Fibroblast of skin of left quadriceps (primary cell): ENCODE measurements around the gene ADARB1.
"Not testable (repeated sequence)": the region's sequence is repeated elsewhere in the genome, so short reads cannot be mapped to it uniquely, and the experiment has no call there.

Experiments used
- DNase-seq, 2 experiments: peaks; one replicate each; pipeline ENCODE4 v3.0.0-alpha.2; 2013; ENCODE audit warnings: low read depth in 2 of 2

The ADARB1 gene, protein sequence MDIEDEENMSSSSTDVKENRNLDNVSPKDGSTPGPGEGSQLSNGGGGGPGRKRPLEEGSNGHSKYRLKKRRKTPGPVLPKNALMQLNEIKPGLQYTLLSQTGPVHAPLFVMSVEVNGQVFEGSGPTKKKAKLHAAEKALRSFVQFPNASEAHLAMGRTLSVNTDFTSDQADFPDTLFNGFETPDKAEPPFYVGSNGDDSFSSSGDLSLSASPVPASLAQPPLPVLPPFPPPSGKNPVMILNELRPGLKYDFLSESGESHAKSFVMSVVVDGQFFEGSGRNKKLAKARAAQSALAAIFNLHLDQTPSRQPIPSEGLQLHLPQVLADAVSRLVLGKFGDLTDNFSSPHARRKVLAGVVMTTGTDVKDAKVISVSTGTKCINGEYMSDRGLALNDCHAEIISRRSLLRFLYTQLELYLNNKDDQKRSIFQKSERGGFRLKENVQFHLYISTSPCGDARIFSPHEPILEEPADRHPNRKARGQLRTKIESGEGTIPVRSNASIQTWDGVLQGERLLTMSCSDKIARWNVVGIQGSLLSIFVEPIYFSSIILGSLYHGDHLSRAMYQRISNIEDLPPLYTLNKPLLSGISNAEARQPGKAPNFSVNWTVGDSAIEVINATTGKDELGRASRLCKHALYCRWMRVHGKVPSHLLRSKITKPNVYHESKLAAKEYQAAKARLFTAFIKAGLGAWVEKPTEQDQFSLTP

DNA sequence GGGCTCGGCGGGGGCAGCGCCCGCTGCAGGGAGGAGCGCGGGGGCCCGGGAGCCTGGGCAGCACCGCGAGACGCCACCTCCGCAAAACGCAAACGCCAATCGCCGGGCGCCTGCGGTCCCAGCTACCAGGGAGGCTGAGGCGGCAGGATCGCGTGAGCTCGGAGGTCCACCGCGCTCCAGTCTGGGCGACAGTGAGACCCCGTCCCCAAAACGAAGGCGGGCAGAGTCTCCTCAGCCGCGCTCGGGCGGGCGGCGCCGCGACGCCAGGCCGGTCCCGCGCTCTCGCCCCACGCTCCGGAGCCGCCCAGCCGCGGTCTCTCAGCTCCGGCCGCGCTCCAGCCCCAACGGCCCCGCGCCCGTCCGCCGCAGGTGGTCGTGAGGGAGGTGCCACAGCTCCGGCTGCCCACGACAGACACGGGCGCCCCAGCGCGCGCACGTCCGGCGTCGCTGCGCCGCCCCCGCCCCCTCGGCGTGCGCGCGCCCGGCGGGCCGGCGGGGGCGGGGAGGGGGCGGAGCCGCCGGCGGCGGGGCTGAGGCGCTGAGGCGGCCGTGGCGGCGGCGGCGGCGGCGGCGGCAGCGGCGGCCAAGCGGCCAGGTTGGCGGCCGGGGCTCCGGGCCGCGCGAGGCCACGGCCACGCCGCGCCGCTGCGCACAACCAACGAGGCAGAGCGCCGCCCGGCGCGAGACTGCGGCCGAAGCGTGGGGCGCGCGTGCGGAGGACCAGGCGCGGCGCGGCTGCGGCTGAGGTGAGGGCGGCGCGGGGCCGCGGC, at the start of gene ADARB1:
ADARB1 (plus strand) TSS at position 533 of the 770 bp plus-strand sequence. CDS start 97,077 bp downstream, outside the sequence.
- no peak for DNase-seq

- DNase-seq, result no peak
These were observed 48.2 kb upstream of the ADARB1 start for GRCh38 chr21:45026066-45026745.

- DNase-seq, result no peak
These were observed 47.6 kb upstream of the ADARB1 start for GRCh38 chr21:45026826-45027225.

GRCh38 chr21:45027241-45028196, 46.9 kb upstream of the ADARB1 start:
- DNase-seq, result no peak

- DNase-seq, result not testable (repeated sequence)
These were observed 45.7 kb upstream of the ADARB1 start for GRCh38 chr21:45028645-45029044.

GRCh38 chr21:45029298-45029947, 45.0 kb upstream of the ADARB1 start:
- DNase-seq, result no peak

- no peak for DNase-seq
These were observed 44.3 kb upstream of the ADARB1 start for GRCh38 chr21:45029948-45030681.

DNA sequence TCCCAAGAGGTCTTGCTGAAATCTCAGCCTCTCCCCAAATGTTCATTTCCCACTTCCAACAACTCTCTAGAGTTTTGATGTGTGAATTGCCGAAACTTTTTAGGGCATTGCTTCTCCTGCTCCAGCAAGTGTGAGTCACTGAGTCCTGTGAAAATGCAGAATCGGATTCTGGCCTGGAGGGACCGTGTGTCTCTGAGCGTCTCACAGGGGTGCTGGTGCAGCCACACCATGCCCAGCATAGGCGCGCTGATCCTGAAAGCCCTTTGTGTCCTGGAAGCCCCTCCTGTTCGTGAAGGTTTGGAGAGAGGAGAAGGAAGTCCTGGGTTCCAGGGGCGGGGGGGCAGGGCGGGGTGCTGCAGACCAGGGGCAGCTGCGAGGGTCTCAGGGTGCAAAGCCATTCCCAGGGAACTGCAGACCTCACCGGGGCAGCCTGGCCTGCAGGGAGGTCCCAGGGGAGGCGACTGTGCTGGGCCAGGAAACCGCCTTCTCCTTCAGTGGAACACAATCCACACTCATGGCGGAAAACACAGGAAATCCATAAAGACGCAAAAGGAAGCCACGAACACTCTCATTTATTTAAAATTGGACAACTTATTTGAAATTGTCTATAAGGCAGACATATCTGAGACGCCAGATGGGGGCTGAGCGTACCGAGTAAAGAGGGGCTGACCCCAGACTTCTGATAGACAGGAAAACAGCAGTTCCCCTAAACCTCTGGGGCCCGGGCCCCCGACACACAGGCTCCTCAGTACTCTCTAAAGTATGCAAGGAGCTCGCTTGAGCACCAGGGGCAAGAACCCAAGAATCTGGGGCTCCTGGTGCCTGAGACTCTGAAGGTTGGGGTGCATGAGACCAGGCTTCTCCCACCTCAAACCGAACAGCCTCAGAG, 43.5 kb upstream of the ADARB1 start:
- DNase-seq, result no peak

- DNase-seq, result no peak
These were observed 42.7 kb upstream of the ADARB1 start for GRCh38 chr21:45031571-45032191.

DNA sequence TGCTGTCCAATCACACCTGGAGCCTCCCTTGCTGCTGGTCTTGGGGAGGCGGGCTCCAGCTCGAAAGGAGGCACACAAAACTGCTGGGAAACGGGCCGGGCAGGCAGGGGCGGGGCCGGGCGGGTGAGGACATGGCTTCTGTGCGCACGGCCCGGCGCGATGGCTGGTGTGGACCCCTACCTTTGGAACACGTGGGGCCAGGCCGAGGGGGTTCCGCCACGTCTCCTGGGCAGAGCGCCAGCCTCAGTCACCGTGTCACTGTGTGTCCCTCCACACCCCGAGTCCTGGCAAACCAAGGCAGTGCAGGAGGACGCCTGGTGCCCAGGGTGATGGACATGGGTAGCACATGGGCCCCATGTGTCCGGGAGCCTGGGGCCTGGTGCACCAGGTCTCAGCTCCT, 42.0 kb upstream of the ADARB1 start:
- DNase-seq, result no peak

DNA sequence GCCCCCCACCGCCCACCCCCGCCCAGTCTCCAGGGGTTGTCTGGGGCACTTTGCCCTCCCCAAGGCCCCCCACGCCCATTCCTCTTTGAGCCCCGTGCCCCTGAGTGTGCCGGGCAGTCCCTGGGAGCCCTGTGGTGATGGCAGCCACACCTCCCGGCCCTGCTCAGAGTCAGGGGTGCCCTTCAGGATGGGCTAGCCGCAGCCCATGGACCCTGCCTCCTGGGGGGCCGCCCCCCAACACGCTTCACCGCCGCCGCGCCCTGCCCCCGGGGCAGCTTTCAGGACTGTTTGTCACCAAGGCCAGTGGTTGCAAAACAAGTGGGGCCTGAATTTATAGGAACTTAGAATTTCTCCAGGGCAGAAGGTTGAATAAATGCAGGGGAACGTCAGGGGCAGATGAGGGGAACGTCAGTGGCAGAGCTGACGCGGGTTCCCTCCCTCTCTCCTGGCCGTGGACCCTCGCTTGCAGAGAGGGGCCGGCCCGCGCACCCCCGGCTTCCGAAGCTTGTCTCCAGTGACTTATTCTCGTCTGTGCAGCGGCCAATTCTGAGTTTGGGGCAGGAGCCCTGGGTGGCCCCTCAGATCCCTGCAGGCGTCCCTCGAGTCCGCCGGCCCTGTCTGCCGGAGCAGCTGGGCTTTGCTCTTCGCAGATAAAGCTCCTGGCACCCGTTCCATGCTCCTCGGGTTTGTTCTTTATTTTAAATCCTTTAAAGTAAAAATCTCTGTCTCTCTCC, 41.2 kb upstream of the ADARB1 start:
- no peak for DNase-seq

DNA sequence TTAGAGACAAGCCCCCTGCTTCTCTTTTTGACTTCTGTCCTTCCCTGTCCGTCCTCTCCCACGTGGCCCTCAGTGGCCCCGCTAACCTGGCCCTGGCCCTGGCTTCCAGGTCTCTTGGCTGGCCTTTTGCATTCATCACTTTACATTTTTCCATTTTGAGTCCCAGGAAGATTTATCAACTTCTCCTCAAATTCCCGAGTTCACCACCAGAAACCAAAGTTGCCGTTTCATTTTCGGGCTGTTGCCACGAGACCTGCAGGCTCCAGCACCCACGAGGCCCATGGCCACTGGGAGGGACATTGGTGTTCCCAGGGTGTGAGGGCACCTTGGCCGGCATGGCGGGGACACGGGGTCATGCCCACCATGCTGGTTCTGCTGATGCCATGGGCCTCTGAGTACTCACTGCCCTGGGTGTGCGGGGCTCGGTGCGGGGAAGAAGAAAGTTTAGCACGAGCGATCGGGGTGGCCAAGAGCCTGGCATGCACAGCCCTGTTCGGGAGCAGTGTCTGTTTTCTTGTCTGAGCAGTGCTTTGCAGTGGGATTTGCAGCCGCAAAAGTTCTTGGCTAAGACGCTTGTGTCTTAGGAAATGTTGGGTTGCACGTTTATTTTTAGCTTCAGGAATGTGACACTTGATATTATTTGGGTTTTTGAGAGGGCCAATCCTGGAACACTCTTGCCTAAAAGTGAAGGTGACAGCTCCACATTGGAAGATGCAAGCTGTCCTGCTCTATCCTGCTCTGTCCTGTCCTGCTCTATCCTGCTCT, 40.4 kb upstream of the ADARB1 start:
- DNase-seq, result peak; percentile 44

- no peak for DNase-seq
These were observed 39.6 kb upstream of the ADARB1 start for GRCh38 chr21:45034556-45035476.

- no peak for DNase-seq
These were observed 38.9 kb upstream of the ADARB1 start for GRCh38 chr21:45035477-45035848.

DNA sequence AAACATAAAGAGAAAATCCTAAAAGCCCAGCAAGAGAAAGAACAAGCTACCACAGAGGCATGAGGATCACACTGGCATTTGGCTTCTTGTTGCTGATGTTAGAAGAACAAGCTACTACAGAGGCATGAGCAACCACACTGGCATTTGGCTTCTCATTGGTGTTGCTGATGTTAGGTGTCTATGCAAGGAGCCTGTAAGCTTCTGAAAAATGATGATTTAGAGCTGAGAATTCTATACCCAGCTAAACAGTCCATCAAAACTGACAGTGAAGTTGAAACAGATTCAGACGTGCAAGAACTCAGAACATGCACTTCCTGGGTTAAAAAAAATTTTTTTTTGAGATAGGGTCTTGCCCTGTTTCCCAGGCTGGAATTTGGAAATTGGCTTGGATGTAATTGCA, 37.8 kb upstream of the ADARB1 start:
- DNase-seq, result no peak
